ENCODE measurements around the gene NSUN6. TPM values are rescaled to one million over a fixed set of nuclear protein-coding genes. Genes with fewer than 3 reads are reported as not detected.
A peak's percentile ranks its signal among the peaks of the same experiment; 100 is the strongest.
"Not testable (repeated sequence)": the region's sequence is repeated elsewhere in the genome, so short reads cannot be mapped to it uniquely, and the experiment has no call there.

NSUN6 gene
- total RNA-seq, 4 donors from 2014 or later: 8.0 to 27.8 (median 11.4) TPM

DNA sequence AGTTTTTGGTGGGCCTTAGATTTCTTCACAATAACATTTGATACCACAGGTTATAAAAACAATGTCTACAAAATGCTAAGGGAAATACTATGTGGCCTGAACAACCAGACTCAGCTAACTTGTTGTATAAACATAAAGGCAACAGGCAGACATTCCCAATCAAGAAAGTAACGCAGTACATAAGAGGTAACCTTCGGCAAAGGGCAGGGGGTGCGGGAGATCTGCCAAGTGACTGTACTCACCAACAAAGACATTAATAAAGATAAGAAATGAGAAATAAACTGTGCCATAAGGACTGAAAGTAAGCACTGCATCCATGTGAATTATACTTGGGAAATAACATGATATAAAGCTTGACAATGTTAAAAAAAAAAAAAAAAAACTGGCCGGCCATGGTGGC lies 15.4 kb downstream of the NSUN6 start:
- 93% methylated on average over 4 of the region's 4 CpGs for WGBS
- no peak for TF ChIP-seq POLR2AphosphoS5 (IDR thresholded peaks at IDR 0.05)
- no peak for TF ChIP-seq EP300 (IDR thresholded peaks at IDR 0.05)
- TF ChIP-seq POLR2A (IDR thresholded peaks at IDR 0.05): no peak
- DNase-seq (ENCODE audit: low spot score in 2 of 2): no peak
- H3K4me1 ChIP-seq: no peaks in the 10 kb centered on the region
- H3K27me3 ChIP-seq: no peaks in the 10 kb centered on the region
- H3K36me3 ChIP-seq: no peaks in the 10 kb centered on the region
- no peak overlapping the region for H3K27ac ChIP-seq
- H3K4me3 ChIP-seq: no peak overlapping the region
- peaks cover 3% of the 10 kb centered on the region for H3K9me3 ChIP-seq

DNA sequence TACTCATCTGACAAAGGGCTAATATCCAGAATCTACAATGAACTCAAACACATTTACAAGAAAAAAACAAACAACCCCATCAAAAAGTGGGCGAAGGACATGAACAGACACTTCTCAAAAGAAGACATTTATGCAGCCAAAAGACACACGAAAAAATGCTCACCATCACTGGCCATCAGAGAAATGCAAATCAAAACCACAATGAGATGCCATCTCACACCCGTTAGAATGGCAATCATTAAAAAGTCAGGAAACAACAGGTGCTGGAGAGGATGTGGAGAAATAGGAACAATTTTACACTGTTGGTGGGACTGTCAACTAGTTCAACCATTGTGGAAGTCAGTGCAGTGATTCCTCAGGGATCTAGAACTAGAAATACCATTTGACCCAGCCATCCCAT lies 18.9 kb downstream of the NSUN6 start:
- not testable (repeated sequence) for H3K9me3 ChIP-seq; DNase-seq (ENCODE audit: low spot score in 2 of 2); H3K4me3 ChIP-seq; H3K36me3 ChIP-seq; H3K27ac ChIP-seq; H3K27me3 ChIP-seq; H3K4me1 ChIP-seq
- WGBS: 95% methylated on average over 3 of the region's 3 CpGs

- 3% methylated on average over 12 of the region's 25 CpGs for WGBS
- peak overlapping the region; percentile 57 for H3K27ac ChIP-seq
- H3K27me3 ChIP-seq, H3K9me3 ChIP-seq, H3K36me3 ChIP-seq: not testable (repeated sequence)
- DNase-seq (ENCODE audit: low spot score in 2 of 2): peak; percentile 84
- peak in 1 of 3 donors; percentile 50 for TF ChIP-seq POLR2AphosphoS5 (IDR thresholded peaks at IDR 0.05)
- peak overlapping the region; percentile 57 for H3K4me3 ChIP-seq
- H3K4me1 ChIP-seq: peaks cover 12% of the 10 kb centered on the region
Measured at GRCh38 chr10:18627452-18628018, 23.9 kb downstream of the NSUN6 start.

DNA sequence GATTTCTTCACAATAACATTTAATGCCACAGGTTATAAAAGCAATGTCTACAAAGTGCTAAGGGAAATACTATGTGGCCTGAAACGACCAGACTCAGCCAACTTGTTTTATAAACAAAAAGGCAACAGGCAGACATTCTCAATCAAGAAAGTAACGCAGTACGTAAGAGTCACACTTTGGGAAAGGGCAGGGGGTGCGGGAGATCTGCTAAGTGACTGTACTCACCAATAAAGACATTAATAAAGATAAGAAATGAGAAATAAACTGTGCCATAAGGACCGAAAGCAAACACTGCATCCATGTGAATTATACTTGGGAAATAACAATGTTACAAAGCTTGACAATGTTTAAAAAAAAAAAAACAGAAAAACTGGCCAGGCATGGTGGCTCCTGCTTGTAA lies 25.5 kb downstream of the NSUN6 start:
- no peak overlapping the region for H3K4me3 ChIP-seq
- no peaks in the 10 kb centered on the region for H3K27me3 ChIP-seq
- H3K9me3 ChIP-seq: no peaks in the 10 kb centered on the region
- TF ChIP-seq POLR2A (IDR thresholded peaks at IDR 0.05) (no peak), CTCF (IDR thresholded peaks at IDR 0.05) (no peak), EP300 (IDR thresholded peaks at IDR 0.05) (no peak), POLR2AphosphoS5 (IDR thresholded peaks at IDR 0.05) (no peak)
- WGBS: 91% methylated on average over 5 of the region's 5 CpGs
- H3K4me1 ChIP-seq: peaks cover 12% of the 10 kb centered on the region
- H3K27ac ChIP-seq: no peak overlapping the region
- H3K36me3 ChIP-seq: peaks cover 7% of the 10 kb centered on the region
- DNase-seq (ENCODE audit: low spot score in 2 of 2): no peak

- not testable (repeated sequence) for H3K9me3 ChIP-seq; H3K27ac ChIP-seq; H3K4me3 ChIP-seq; H3K27me3 ChIP-seq; H3K36me3 ChIP-seq; DNase-seq (ENCODE audit: low spot score in 2 of 2)
- peaks cover 12% of the 10 kb centered on the region for H3K4me1 ChIP-seq
- 95% methylated on average over 1 of the region's 1 CpG for WGBS
Measured at GRCh38 chr10:18623671-18624070, 27.7 kb downstream of the NSUN6 start.

DNA sequence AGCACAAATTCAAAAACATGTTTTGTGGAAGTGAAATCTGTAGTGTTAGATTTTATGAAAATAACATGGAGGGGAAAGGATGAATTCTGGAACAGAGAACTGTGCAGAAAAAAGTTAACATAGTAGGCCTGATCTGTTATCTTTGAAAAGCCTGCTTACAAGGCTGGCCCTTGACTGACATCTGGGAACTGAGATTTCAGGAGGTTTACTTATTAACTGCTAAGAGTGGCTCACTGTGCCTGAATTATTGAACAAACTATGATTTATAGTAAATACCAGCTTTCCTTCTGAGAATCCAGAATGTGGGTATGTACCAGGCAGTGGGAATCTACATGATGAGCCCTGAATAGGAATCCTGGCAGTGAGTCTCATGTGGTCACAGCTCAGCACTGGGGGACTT lies 30.5 kb downstream of the NSUN6 start:
- Histone ChIP-seq H3K36me3 (peaks cover 10% of the 10 kb centered on the region), H3K27me3 (no peaks in the 10 kb centered on the region), H3K27ac (no peak overlapping the region), H3K9me3 (no peaks in the 10 kb centered on the region), H3K4me3 (no peak overlapping the region), H3K4me1 (no peaks in the 10 kb centered on the region)
- no peak for DNase-seq (ENCODE audit: low spot score in 2 of 2)
- TF ChIP-seq POLR2AphosphoS5 (IDR thresholded peaks at IDR 0.05) (no peak), POLR2A (IDR thresholded peaks at IDR 0.05) (no peak), CTCF (IDR thresholded peaks at IDR 0.05) (no peak)

DNA sequence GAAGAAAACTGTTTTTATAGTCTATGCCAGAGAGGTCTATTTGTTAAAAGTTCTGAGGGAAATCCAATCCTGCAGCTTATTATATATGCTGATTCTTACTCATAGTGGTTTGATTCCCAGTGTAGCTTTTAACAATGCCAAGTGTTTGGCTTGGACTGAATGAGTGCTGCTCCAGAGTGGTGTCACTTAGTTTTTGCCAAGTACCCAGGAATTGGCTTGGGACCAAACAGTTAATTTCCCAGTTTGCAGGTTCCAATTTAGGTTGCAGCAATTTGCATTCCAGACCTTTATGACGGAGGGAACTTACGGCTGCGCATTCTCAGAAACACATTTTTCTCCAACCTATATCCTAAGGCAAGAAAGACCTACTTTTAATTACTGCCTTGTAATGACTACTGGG lies 32.4 kb downstream of the NSUN6 start:
- no peaks in the 10 kb centered on the region for H3K9me3 ChIP-seq
- H3K4me3 ChIP-seq: no peak overlapping the region
- no peak for DNase-seq (ENCODE audit: low spot score in 2 of 2)
- WGBS: 66% methylated on average over 3 of the region's 3 CpGs
- H3K4me1 ChIP-seq: no peaks in the 10 kb centered on the region
- TF ChIP-seq POLR2AphosphoS5 (IDR thresholded peaks at IDR 0.05) (no peak), CTCF (IDR thresholded peaks at IDR 0.05) (no peak), POLR2A (IDR thresholded peaks at IDR 0.05) (no peak), EP300 (IDR thresholded peaks at IDR 0.05) (no peak)
- no peak overlapping the region for H3K27ac ChIP-seq
- H3K36me3 ChIP-seq: peaks cover 10% of the 10 kb centered on the region
- H3K27me3 ChIP-seq: no peaks in the 10 kb centered on the region
